OCI-LY3 (cell line): ENCODE measurements around the gene OR2H1.

ENCODE experiments used
- H2AFZ ChIP-seq: fragments of 200-600, 300-600 bp; shearing (Covaris generic); 2 replicates; pipeline ENCODE4 v1.6.0; 2014; ENCODE audit warnings: antibody characterized with exemption, low read depth, low read length
- H3K27ac ChIP-seq: fragments of 200-600, 300-600 bp; sonication (generic); 2 replicates; pipeline ENCODE4 v1.5.1; 2014; ENCODE audit warnings: mild to moderate bottlenecking, low read length, moderate library complexity, mixed read lengths
- H3K27me3 ChIP-seq: fragments of 200-600, 300-600 bp; sonication (generic); 2 replicates; pipeline ENCODE4 v1.6.1; 2014; ENCODE audit warnings: low read depth, low read length, mixed read lengths
- H3K36me3 ChIP-seq: fragments of 200-600, 300-600 bp; sonication (generic); replicated peaks from 2 replicates; pipeline ENCODE3; 2014; ENCODE audit warnings: low read depth, low read length, mixed read lengths
- H3K4me1 ChIP-seq: fragments of 300-600, 200-600 bp; sonication (generic); 2 replicates; pipeline ENCODE4 v1.6.1; 2014; ENCODE audit warnings: low read length, mixed read lengths
- H3K4me2 ChIP-seq: fragments of 200-600, 300-600 bp; sonication (generic); 2 replicates; pipeline ENCODE4 v1.6.1; 2014; ENCODE audit warnings: low read length, mixed read lengths
- H3K4me3 ChIP-seq: fragments of 300-600, 200-600 bp; sonication (generic); 2 replicates; pipeline ENCODE4 v1.5.1; 2014; ENCODE audit warnings: antibody characterized with exemption, mild to moderate bottlenecking, low read length, moderate library complexity
- H3K79me2 ChIP-seq: fragments of 300-600, 200-600 bp; shearing (Covaris generic); 2 replicates; pipeline ENCODE4 v1.6.1; 2014; ENCODE audit warnings: mild to moderate bottlenecking, low read length, mixed read lengths
- H3K9ac ChIP-seq: fragments of 300-600, 200-600 bp; shearing (Covaris generic); 2 replicates; pipeline ENCODE4 v1.6.0; 2014; ENCODE audit warnings: mild to moderate bottlenecking, low read length, moderate library complexity
- H3K9me3 ChIP-seq: fragments of 200-600, 300-600 bp; shearing (Covaris generic); 2 replicates; pipeline ENCODE4 v1.6.1; 2014; ENCODE audit warnings: low read length, mixed read lengths; ENCODE audit not compliant: insufficient read depth
- H4K20me1 ChIP-seq: fragments of 200-600, 300-600 bp; sonication (generic); 2 replicates; pipeline ENCODE4 v1.6.1; 2016; ENCODE audit warnings: low read length, mixed read lengths; ENCODE audit not compliant: insufficient read depth
- CTCF ChIP-seq: fragments of 200-600, 300-600 bp; sonication (generic); IDR thresholded peaks from 2 replicates; pipeline ENCODE4 v1.5.1; 2014; ENCODE audit warnings: antibody characterized with exemption, low read length, low read depth
- EZH2phosphoT487 ChIP-seq: fragments of 200-600 bp; shearing (Covaris generic); IDR thresholded peaks from 2 replicates; pipeline ENCODE4 v1.6.1; 2018; ENCODE audit warnings: antibody characterized with exemption, mixed run types, low read depth

OR2H1 gene

GRCh38 chr6:29494131-29494530, 37.2 kb downstream of the OR2H1 start:
- Histone ChIP-seq H3K9me3 (no peaks in the 10 kb centered on the region), H3K4me2 (no peak overlapping the region), H3K36me3 (no peaks in the 10 kb centered on the region), H2AFZ (no peak overlapping the region), H3K4me1 (no peaks in the 10 kb centered on the region), H3K79me2 (no peaks in the 10 kb centered on the region), H3K27me3 (no peaks in the 10 kb centered on the region), H3K4me3 (no peak overlapping the region), H3K27ac (no peak overlapping the region), H4K20me1 (no peaks in the 10 kb centered on the region), H3K9ac (no peak overlapping the region)
- no peak for TF ChIP-seq CTCF
- no peak for TF ChIP-seq EZH2phosphoT487

GRCh38 chr6:29495571-29495970, 38.6 kb downstream of the OR2H1 start:
- no peak overlapping the region for H3K4me2 ChIP-seq
- H3K27ac ChIP-seq = no peak overlapping the region
- H3K4me1 ChIP-seq = no peaks in the 10 kb centered on the region
- no peak overlapping the region for H3K4me3 ChIP-seq
- no peaks in the 10 kb centered on the region for H3K27me3 ChIP-seq
- H3K9me3 ChIP-seq = no peaks in the 10 kb centered on the region
- no peak overlapping the region for H3K9ac ChIP-seq
- no peak overlapping the region for H2AFZ ChIP-seq
- no peaks in the 10 kb centered on the region for H3K36me3 ChIP-seq
- H4K20me1 ChIP-seq = no peaks in the 10 kb centered on the region
- TF ChIP-seq EZH2phosphoT487 (no peak), CTCF (no peak)
- H3K79me2 ChIP-seq = no peaks in the 10 kb centered on the region

- Histone ChIP-seq H3K27me3 (no peaks in the 10 kb centered on the region), H4K20me1 (no peaks in the 10 kb centered on the region), H3K27ac (no peak overlapping the region), H3K4me1 (no peaks in the 10 kb centered on the region), H3K79me2 (no peaks in the 10 kb centered on the region), H3K36me3 (no peaks in the 10 kb centered on the region), H3K9me3 (no peaks in the 10 kb centered on the region), H3K4me3 (no peak overlapping the region), H3K9ac (no peak overlapping the region), H3K4me2 (no peak overlapping the region), H2AFZ (no peak overlapping the region)
- no peak for TF ChIP-seq CTCF
- TF ChIP-seq EZH2phosphoT487 = no peak
These were observed 40.0 kb downstream of the OR2H1 start for GRCh38 chr6:29496961-29497360.

GRCh38 chr6:29499704-29500103, 42.7 kb downstream of the OR2H1 start:
- Histone ChIP-seq H3K9ac (no peak overlapping the region), H3K36me3 (no peaks in the 10 kb centered on the region), H3K79me2 (no peaks in the 10 kb centered on the region), H3K27ac (no peak overlapping the region), H3K4me1 (no peaks in the 10 kb centered on the region), H3K9me3 (no peaks in the 10 kb centered on the region), H2AFZ (no peak overlapping the region), H4K20me1 (no peaks in the 10 kb centered on the region), H3K4me2 (no peak overlapping the region), H3K27me3 (no peaks in the 10 kb centered on the region), H3K4me3 (no peak overlapping the region)
- no peak for TF ChIP-seq EZH2phosphoT487
- TF ChIP-seq CTCF = no peak
